IMR-90 (cell line): ENCODE results near the gene COL6A3. TPM values are rescaled to one million over a fixed set of nuclear protein-coding genes. Genes with fewer than 3 reads are reported as not detected.
A peak's percentile ranks its signal among the peaks of the same experiment; 100 is the strongest.
"Not testable (repeated sequence)": the region's sequence is repeated elsewhere in the genome, so short reads cannot be mapped to it uniquely, and the experiment has no call there.

Experiments
- ATAC-seq: fragments of 200-7000 bp; cut with Tn5 transposase; 2 replicates; pipeline ENCODE4 v1.9.1; 2020; ENCODE audit warnings: low read depth, mild to moderate bottlenecking, moderate library complexity
- BruUV-seq: library from RNA; stranded (reverse); fragments of 400-500 nt; replicated peaks from 2 replicates; lab custom pipeline; 2021; lab: Mats Ljungman, UMichigan
- CTCF ChIA-PET: fragments of 300-600 bp; formaldehyde crosslinking; extraction: SDS; loops from one replicate; lab custom pipeline; 2021; ENCODE audit warnings: antibody characterized with exemption; lab: Yijun Ruan, JAX
- POLR2A ChIA-PET: fragments of 300-600 bp; sonication (Branson Sonifier 250); formaldehyde crosslinking; loops from one replicate; lab custom pipeline; 2022; ENCODE audit warnings: antibody characterized with exemption; ENCODE audit not compliant: unreplicated experiment; lab: Charles Lee
- DNase-seq: peaks from one replicate; pipeline ENCODE4 v3.0.0; 2013
- H2AFZ ChIP-seq: replicated peaks from 2 replicates; pipeline ENCODE3; 2013; ENCODE audit warnings: low read length, mild to moderate bottlenecking; ENCODE audit not compliant: poor library complexity
- H2AK5ac ChIP-seq: 2 replicates; pipeline ENCODE4 v1.6.1; 2013; ENCODE audit warnings: low read depth, low read length, inconsistent platforms
- H2AK9ac ChIP-seq: replicated peaks from 2 replicates; pipeline ENCODE3; 2013; ENCODE audit warnings: mild to moderate bottlenecking, low read depth, low read length, moderate library complexity; ENCODE audit not compliant: poor library complexity
- H2BK120ac ChIP-seq: 2 replicates; pipeline ENCODE4 v1.6.1; 2013; ENCODE audit warnings: low read depth, low read length, inconsistent platforms
- H2BK15ac ChIP-seq: 3 replicates; pipeline ENCODE4 v1.6.1; 2013; ENCODE audit warnings: low read depth, low read length, inconsistent platforms
- H2BK20ac ChIP-seq: 2 replicates; pipeline ENCODE4 v1.6.1; 2013; ENCODE audit warnings: low read depth, mild to moderate bottlenecking, inconsistent platforms, low read length, moderate library complexity
- H2BK5ac ChIP-seq: 2 replicates; pipeline ENCODE4 v1.6.1; 2013; ENCODE audit warnings: mild to moderate bottlenecking, low read depth, low read length, inconsistent platforms; ENCODE audit not compliant: poor library complexity, severe bottlenecking
- H3K14ac ChIP-seq: replicated peaks from 2 replicates; pipeline ENCODE4 v1.6.1; 2013; ENCODE audit warnings: low read depth, low read length, inconsistent platforms
- H3K18ac ChIP-seq: 2 replicates; pipeline ENCODE4 v1.6.1; 2013; ENCODE audit warnings: low read depth, low read length, control low read depth
- H3K23ac ChIP-seq: 2 replicates; pipeline ENCODE4 v1.6.1; 2013; ENCODE audit warnings: low read depth, low read length, inconsistent platforms
- H3K27ac ChIP-seq: 2 replicates; pipeline ENCODE4 v1.5.1; 2013; ENCODE audit warnings: mild to moderate bottlenecking, control low read depth, low read length; ENCODE audit not compliant: insufficient read depth
- H3K27me3 ChIP-seq: 2 replicates; pipeline ENCODE4 v1.6.1; 2013; ENCODE audit warnings: low read length; ENCODE audit not compliant: control insufficient read depth, insufficient read depth
- H3K36me3 ChIP-seq: 2 replicates; pipeline ENCODE4 v1.6.1; 2013; ENCODE audit warnings: low read length, mixed read lengths; ENCODE audit not compliant: control insufficient read depth, insufficient read depth
- H3K4ac ChIP-seq: 2 replicates; pipeline ENCODE4 v1.6.1; 2013; ENCODE audit warnings: low read depth, low read length, inconsistent platforms
- H3K4me1 ChIP-seq: 2 replicates; pipeline ENCODE4 v1.6.1; 2013; ENCODE audit warnings: low read length, mixed read lengths; ENCODE audit not compliant: control insufficient read depth, insufficient read depth
- H3K4me2 ChIP-seq: 2 replicates; pipeline ENCODE4 v1.6.1; 2013; ENCODE audit warnings: low read depth, mild to moderate bottlenecking, control low read depth, low read length, moderate library complexity
- H3K4me3 ChIP-seq: 2 replicates; pipeline ENCODE4 v1.5.1; 2013; ENCODE audit warnings: low read depth, mild to moderate bottlenecking, control low read depth, low read length, moderate library complexity; ENCODE audit not compliant: insufficient read depth
- H3K56ac ChIP-seq: 2 replicates; pipeline ENCODE4 v1.6.1; 2013; ENCODE audit warnings: low read length, inconsistent platforms; ENCODE audit not compliant: insufficient read depth; ENCODE audit errors: extremely low read depth
- H3K79me1 ChIP-seq, 2 experiments: 2 replicates each; pipeline ENCODE4 v1.6.1; 2013; ENCODE audit warnings: low read length in 2 of 2, inconsistent platforms in 1 of 2, low read depth in 1 of 2
- H3K9ac ChIP-seq: 2 replicates; pipeline ENCODE4 v1.6.1; 2013; ENCODE audit warnings: low read depth, low read length, control low read depth
- H3K9me1 ChIP-seq: 2 replicates; pipeline ENCODE4 v1.6.1; 2013; ENCODE audit warnings: low read length, inconsistent platforms; ENCODE audit not compliant: insufficient read depth
- H3K9me3 ChIP-seq: 2 replicates; pipeline ENCODE4 v1.6.1; 2013; ENCODE audit warnings: low read length; ENCODE audit not compliant: control insufficient read depth, insufficient read depth
- H4K20me1 ChIP-seq: 2 replicates; pipeline ENCODE4 v1.6.1; 2013; ENCODE audit warnings: low read length, inconsistent platforms; ENCODE audit not compliant: insufficient read depth
- H4K5ac ChIP-seq: 2 replicates; pipeline ENCODE4 v1.6.1; 2013; ENCODE audit warnings: mild to moderate bottlenecking, low read depth, low read length, control low read depth
- H4K8ac ChIP-seq, 2 experiments: 2 replicates each; pipeline ENCODE4 v1.6.1; 2013; ENCODE audit warnings: low read depth in 2 of 2, low read length in 2 of 2, control low read depth in 1 of 2, inconsistent platforms in 1 of 2
- H4K91ac ChIP-seq: 2 replicates; pipeline ENCODE4 v1.6.1; 2013; ENCODE audit warnings: low read depth, low read length, inconsistent platforms; ENCODE audit not compliant: insufficient read depth
- CHD1 ChIP-seq: IDR thresholded peaks from 2 replicates; pipeline ENCODE4 v1.6.1; 2012; ENCODE audit warnings: low read depth, low read length, improper control_type of control experiment
- FOS ChIP-seq: fragments of 150-350 bp; IDR thresholded peaks from 2 replicates; pipeline ENCODE4 v1.6.1; 2016; ENCODE audit warnings: low read depth, low read length
- MAFK ChIP-seq: IDR thresholded peaks from 2 replicates; pipeline ENCODE4 v1.6.1; 2012; ENCODE audit warnings: low read depth, low read length, improper control_type of control experiment
- MAZ ChIP-seq: IDR thresholded peaks from 2 replicates; pipeline ENCODE4 v1.6.1; 2012; ENCODE audit warnings: low read depth, mild to moderate bottlenecking, low read length, improper control_type of control experiment, moderate library complexity, borderline replicate concordance
- WGBS, 2 experiments: methylation state at CpG; one replicate each; pipeline versions ENCODE4 v1.1.5 to v1.1.7; 2013; ENCODE audit warnings: missing lambda C conversion rate in 2 of 2; ENCODE audit not compliant: insufficient read length in 1 of 2; ENCODE audit errors: extremely low coverage in 2 of 2; 5-methylcytosine and 5-hydroxymethylcytosine counted together
- dilution Hi-C: fragments of 300-500 bp; cut with HindIII; formaldehyde crosslinking; loops from one replicate; pipeline ENCODE4 v1.14.3; 2018; ENCODE audit warnings: low sequenced_read_pairs; ENCODE audit not compliant: unreplicated experiment
- in situ Hi-C: fragments of 300-500 bp; cut with MboI; formaldehyde crosslinking; loops from 3 replicates; pipeline ENCODE4 v1.14.3; 2019; ENCODE audit warnings: low sequenced_read_pairs, inconsistent platforms, mixed read lengths
- intact Hi-C: fragments of 100-400 bp; cut with micrococcal nuclease; formaldehyde crosslinking; loops from 2 replicates; pipeline ENCODE4 v1.10.0; 2022
- polyA plus RNA-seq, 3 experiments: library from polyadenylated mRNA; depleted of rRNA; stranded (reverse); fragments of >200 nt; gene quantifications; 2 replicates each; pipeline ENCODE4 v1.2.3, GENCODE V29; 2012; ENCODE audit warnings: low replicate concordance in 1 of 3
- total RNA-seq: library from RNA; depleted of rRNA; stranded (reverse); fragments of >200 nt; gene quantifications from 2 replicates; pipeline ENCODE4 v1.2.3, GENCODE V29; 2012

The COL6A3 gene
- total and polyA plus RNA-seq, 2 of the 4 experiments (the other 2 are of a cell fraction) = 964 to 1,855 TPM

- peak overlapping the region; percentile 98 for H3K4ac ChIP-seq
- no peaks in the 10 kb centered on the region for H3K36me3 ChIP-seq
- ChIA-PET CTCF (no interaction called here), POLR2A (no interaction called here)
- H2AK9ac ChIP-seq = no peak overlapping the region
- dilution Hi-C loops (no loop called here), in situ Hi-C loops (no loop called here), intact Hi-C loops (no loop called here)
- H2BK15ac ChIP-seq = peak overlapping the region; percentile 99
- no peak overlapping the region for H3K9ac ChIP-seq
- H2AFZ ChIP-seq = no peak overlapping the region
- peaks cover 30% of the 10 kb centered on the region for H3K9me1 ChIP-seq
- TF ChIP-seq MAZ = no peak
- TF ChIP-seq MAFK = no peak
- peak; percentile 75 for TF ChIP-seq FOS
- no peak for TF ChIP-seq CHD1
- DNase-seq (peak; percentile 87), ATAC-seq (peak; percentile 19; the same call in 1 of the 2 replicates)
- H4K5ac ChIP-seq = peak overlapping the region; percentile 90; the same call in 1 of the 2 replicates
- peak overlapping the region; percentile 99 for H4K91ac ChIP-seq
- no peaks in the 10 kb centered on the region for H3K27me3 ChIP-seq
- peak overlapping the region; percentile 57 for H3K56ac ChIP-seq
- WGBS, 2 experiments = no CpG with 5 or more reads among the region's 2 CpGs
- peak overlapping the region; percentile 100; the same call in 1 of the 2 replicates for H2AK5ac ChIP-seq
- peak overlapping the region; percentile 92 for H3K23ac ChIP-seq
- no TSS peak for BruUV-seq
- peaks cover 5 to 30% of the 10 kb centered on the region in 2 experiments; a peak in 3 of 4 replicates for H3K79me1 ChIP-seq
- H2BK20ac ChIP-seq = peak overlapping the region; percentile 97
- H3K4me2 ChIP-seq = no peak overlapping the region
- H3K27ac ChIP-seq = no peak overlapping the region; the same call in 1 of the 2 replicates
- peak overlapping the region; percentile 95 for H2BK5ac ChIP-seq
- peak overlapping the region; percentile 73; the same call in 1 of the 2 replicates for H3K14ac ChIP-seq
- peak overlapping the region; percentile 85 to 89 for H4K8ac ChIP-seq
- no peaks in the 10 kb centered on the region for H4K20me1 ChIP-seq
- peak overlapping the region; percentile 97; the same call in 1 of the 2 replicates for H3K18ac ChIP-seq
- H3K4me1 ChIP-seq = peaks cover 22% of the 10 kb centered on the region
- H2BK120ac ChIP-seq = peak overlapping the region; percentile 97
- no peak overlapping the region for H3K4me3 ChIP-seq
- peaks cover 1% of the 10 kb centered on the region; the same call in 1 of the 2 replicates for H3K9me3 ChIP-seq
These were observed 109.0 kb downstream of the COL6A3 start for GRCh38 chr2:237304763-237305514.

- H2BK120ac ChIP-seq, POLR2A ChIA-PET, H4K91ac ChIP-seq, DNase-seq, dilution Hi-C loops, H2BK5ac ChIP-seq, H3K56ac ChIP-seq, H3K27me3 ChIP-seq, H3K4me3 ChIP-seq, H3K4ac ChIP-seq, H3K9me3 ChIP-seq, H2AK5ac ChIP-seq, H3K18ac ChIP-seq, H3K14ac ChIP-seq, H3K36me3 ChIP-seq, BruUV-seq, ATAC-seq, H2BK20ac ChIP-seq, H4K8ac ChIP-seq, H3K9ac ChIP-seq, in situ Hi-C loops, CTCF ChIA-PET, intact Hi-C loops, H3K4me2 ChIP-seq, H4K5ac ChIP-seq, H3K27ac ChIP-seq, H2AFZ ChIP-seq, H2AK9ac ChIP-seq, H4K20me1 ChIP-seq, H3K23ac ChIP-seq: not testable (repeated sequence)
- Histone ChIP-seq H3K4me1 (peaks cover 28% of the 10 kb centered on the region), H2BK15ac (0 out of 3 replicates have a peak overlapping the region, but pooled peaks have one; percentile 37), H3K9me1 (peaks cover 40% of the 10 kb centered on the region), H3K79me1 (peaks cover 5 to 38% of the 10 kb centered on the region in 2 experiments; a peak in 3 of 4 replicates)
- WGBS, 2 experiments = no CpG with 5 or more reads among the region's 1 CpG
These were observed 110.7 kb downstream of the COL6A3 start for GRCh38 chr2:237303244-237303643.
